ENCODE results near the gene PDZD7.

DNA sequence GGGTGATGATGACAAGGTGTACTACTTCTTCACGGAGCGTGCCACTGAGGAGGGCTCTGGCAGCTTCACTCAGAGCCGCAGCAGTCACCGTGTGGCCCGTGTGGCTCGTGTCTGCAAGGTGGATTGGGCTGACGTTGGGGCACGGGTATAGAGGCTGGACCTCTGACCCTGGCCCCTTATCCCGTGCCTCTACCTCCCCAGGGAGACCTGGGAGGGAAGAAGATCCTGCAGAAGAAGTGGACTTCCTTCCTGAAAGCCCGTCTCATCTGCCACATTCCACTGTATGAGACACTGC lies 52.1 kb downstream of the PDZD7 start:
- TF ChIP-seq YY1 (IDR thresholded peaks at IDR 0.05; ENCODE audit: insufficient read depth, insufficient read length), result no peak
- no peak for TF ChIP-seq ZNF274 (IDR thresholded peaks at IDR 0.05; ENCODE audit: low read depth, low read length)
